ENCODE results near the gene HOXD12. TPM values are rescaled to one million over a fixed set of nuclear protein-coding genes. Genes with fewer than 3 reads are reported as not detected.

HOXD12 gene
- total RNA-seq, 2 experiments from 2014 or later: not detected

GRCh38 chr2:176147800-176148496 lies 48.4 kb downstream of the HOXD12 start:
- no peak for DNase-seq
- peaks cover 84 to 96% of the 10 kb centered on the region in 2 experiments for H3K27me3 ChIP-seq (ENCODE audit: control insufficient read depth in 1 of 2, insufficient read depth in 2 of 2, low read length in 2 of 2)
- peaks cover 0 to 47% of the 10 kb centered on the region in 2 experiments for H3K9me3 ChIP-seq (ENCODE audit: control insufficient read depth in 1 of 2, insufficient read depth in 1 of 2, low read length in 2 of 2)
- no peaks in the 10 kb centered on the region for H3K9me3 Mint-ChIP-seq
- no peak for TF ChIP-seq CTCF (IDR thresholded peaks at IDR 0.05)
- H3K4me3 Mint-ChIP-seq: no peak overlapping the region
- H3K36me3 Mint-ChIP-seq (ENCODE audit: low read depth): no peaks in the 10 kb centered on the region
- CTCF ChIA-PET: no interaction called here
- ATAC-seq (ENCODE audit: poor library complexity): no peak
- H3K4me3 ChIP-seq (ENCODE audit: low read length): no peak overlapping the region
- H3K27ac ChIP-seq (ENCODE audit: low read depth in 1 of 2, low read length in 2 of 2): no peak overlapping the region
- H3K27ac Mint-ChIP-seq: no peak overlapping the region
- H3K4me1 ChIP-seq (ENCODE audit: insufficient read depth, low read length): peaks cover 11% of the 10 kb centered on the region
- no peaks in the 10 kb centered on the region for H3K36me3 ChIP-seq (ENCODE audit: insufficient read depth, low read length)
- H3K27me3 Mint-ChIP-seq: peaks cover 94% of the 10 kb centered on the region
- POLR2A ChIA-PET: no interaction called here
- no peaks in the 10 kb centered on the region for H3K4me1 Mint-ChIP-seq (ENCODE audit: low read depth)
- intact Hi-C loops (cut with DNase I, micrococcal nuclease): no loop called here

GRCh38 chr2:176148751-176149421 lies 49.3 kb downstream of the HOXD12 start:
- Mint-ChIP-seq H3K27me3 (peaks cover 94% of the 10 kb centered on the region), H3K27ac (no peak overlapping the region), H3K4me3 (no peak overlapping the region), H3K4me1 (ENCODE audit: low read depth) (no peaks in the 10 kb centered on the region), H3K9me3 (no peaks in the 10 kb centered on the region), H3K36me3 (ENCODE audit: low read depth) (no peaks in the 10 kb centered on the region)
- Histone ChIP-seq H3K27ac (ENCODE audit: low read depth in 1 of 2, low read length in 2 of 2) (no peak overlapping the region), H3K9me3 (ENCODE audit: control insufficient read depth in 1 of 2, insufficient read depth in 1 of 2, low read length in 2 of 2) (peaks cover 0 to 47% of the 10 kb centered on the region in 2 experiments), H3K36me3 (ENCODE audit: insufficient read depth, low read length) (no peaks in the 10 kb centered on the region), H3K4me3 (ENCODE audit: low read length) (no peak overlapping the region), H3K4me1 (ENCODE audit: insufficient read depth, low read length) (peaks cover 11% of the 10 kb centered on the region), H3K27me3 (ENCODE audit: control insufficient read depth in 1 of 2, insufficient read depth in 2 of 2, low read length in 2 of 2) (peaks cover 82 to 96% of the 10 kb centered on the region in 2 experiments)
- ChIA-PET POLR2A (no interaction called here), CTCF (no interaction called here)
- no peak for TF ChIP-seq CTCF (IDR thresholded peaks at IDR 0.05)
- intact Hi-C loops (cut with DNase I, micrococcal nuclease): no loop called here
- ATAC-seq (ENCODE audit: poor library complexity) (no peak), DNase-seq (no peak)

GRCh38 chr2:176149481-176149938 lies 49.9 kb downstream of the HOXD12 start:
- H3K27me3 ChIP-seq (ENCODE audit: control insufficient read depth in 1 of 2, insufficient read depth in 2 of 2, low read length in 2 of 2): peaks cover 84 to 96% of the 10 kb centered on the region in 2 experiments
- POLR2A ChIA-PET: no interaction called here

More at GRCh38 chr2:176149481-176149938, 49.9 kb downstream of the HOXD12 start:
- CTCF ChIA-PET: no interaction called here
- Histone ChIP-seq H3K27ac (ENCODE audit: low read depth in 1 of 2, low read length in 2 of 2) (no peak overlapping the region), H3K4me1 (ENCODE audit: insufficient read depth, low read length) (peaks cover 11% of the 10 kb centered on the region), H3K36me3 (ENCODE audit: insufficient read depth, low read length) (no peaks in the 10 kb centered on the region), H3K4me3 (ENCODE audit: low read length) (no peak overlapping the region), H3K9me3 (ENCODE audit: control insufficient read depth in 1 of 2, insufficient read depth in 1 of 2, low read length in 2 of 2) (peaks cover 0 to 47% of the 10 kb centered on the region in 2 experiments)
- no peak for TF ChIP-seq CTCF (IDR thresholded peaks at IDR 0.05)
- Mint-ChIP-seq H3K27ac (no peak overlapping the region), H3K27me3 (peaks cover 94% of the 10 kb centered on the region), H3K4me3 (no peak overlapping the region), H3K9me3 (no peaks in the 10 kb centered on the region), H3K36me3 (ENCODE audit: low read depth) (no peaks in the 10 kb centered on the region), H3K4me1 (ENCODE audit: low read depth) (no peaks in the 10 kb centered on the region)
- intact Hi-C loops (cut with DNase I, micrococcal nuclease): no loop called here
- DNase-seq: no peak
- no peak for ATAC-seq (ENCODE audit: poor library complexity)

Measured in CD4-positive, alpha-beta T cell (primary cell).